H9 (cell line): ENCODE measurements around the gene ZNF260. TPM values are rescaled to one million over a fixed set of nuclear protein-coding genes. Genes with fewer than 3 reads are reported as not detected.

ENCODE experiments used
- DNase-seq: peaks from one replicate; pipeline ENCODE4 v3.0.0-alpha.2; 2017
- H2AFZ ChIP-seq: one replicate; pipeline ENCODE4 v1.6.1; 2013; ENCODE audit warnings: mild to moderate bottlenecking, low read length, control low read depth, moderate library complexity
- H2AK5ac ChIP-seq: 2 replicates; pipeline ENCODE4 v1.6.1; 2013; ENCODE audit warnings: low read length, control low read depth, mixed read lengths; ENCODE audit not compliant: insufficient read length
- H2BK120ac ChIP-seq: one replicate; pipeline ENCODE4 v1.6.1; 2013; ENCODE audit warnings: low read depth, mild to moderate bottlenecking, low read length, control low read depth, inconsistent platforms; ENCODE audit not compliant: poor library complexity, severe bottlenecking
- H2BK12ac ChIP-seq: 2 replicates; pipeline ENCODE4 v1.6.1; 2013; ENCODE audit warnings: low read length, control low read depth, mixed read lengths, low read depth; ENCODE audit not compliant: insufficient read length
- H2BK15ac ChIP-seq: 2 replicates; pipeline ENCODE4 v1.6.1; 2013; ENCODE audit warnings: low read depth, low read length, control low read depth
- H2BK20ac ChIP-seq: one replicate; pipeline ENCODE4 v1.6.1; 2013; ENCODE audit warnings: low read depth, mild to moderate bottlenecking, low read length, control low read depth, inconsistent platforms; ENCODE audit not compliant: poor library complexity, severe bottlenecking
- H2BK5ac ChIP-seq: 2 replicates; pipeline ENCODE4 v1.6.1; 2013; ENCODE audit warnings: low read length, control low read depth, mixed read lengths; ENCODE audit not compliant: insufficient read length
- H3K14ac ChIP-seq: 2 replicates; pipeline ENCODE4 v1.6.1; 2013; ENCODE audit warnings: low read length, control low read depth; ENCODE audit not compliant: insufficient read depth
- H3K18ac ChIP-seq: 2 replicates; pipeline ENCODE4 v1.6.1; 2013; ENCODE audit warnings: low read depth, mild to moderate bottlenecking, mixed read lengths, low read length, control low read depth; ENCODE audit not compliant: insufficient read length
- H3K23ac ChIP-seq: 2 replicates; pipeline ENCODE4 v1.6.1; 2013; ENCODE audit warnings: low read length, control low read depth, mixed read lengths, low read depth; ENCODE audit not compliant: insufficient read length
- H3K23me2 ChIP-seq: 2 replicates; pipeline ENCODE4 v1.6.1; 2013; ENCODE audit warnings: low read depth, mild to moderate bottlenecking, mixed read lengths, low read length, control low read depth; ENCODE audit not compliant: insufficient read length, poor library complexity, severe bottlenecking
- H3K27ac ChIP-seq: 2 replicates; pipeline ENCODE4 v1.5.1; 2013; ENCODE audit warnings: low read length, control low read depth, mixed read lengths, low read depth; ENCODE audit not compliant: insufficient read length
- H3K27me3 ChIP-seq: 2 replicates; pipeline ENCODE4 v1.6.1; 2013; ENCODE audit warnings: low read length, control low read depth, inconsistent platforms; ENCODE audit not compliant: insufficient read depth
- H3K4ac ChIP-seq: 2 replicates; pipeline ENCODE4 v1.6.1; 2013; ENCODE audit warnings: low read depth, mild to moderate bottlenecking, control low read depth, inconsistent platforms, low read length, moderate library complexity
- H3K4me1 ChIP-seq: 2 replicates; pipeline ENCODE4 v1.6.1; 2013; ENCODE audit warnings: low read length, control low read depth, inconsistent platforms; ENCODE audit not compliant: insufficient read depth
- H3K4me2 ChIP-seq: 2 replicates; pipeline ENCODE4 v1.6.1; 2013; ENCODE audit warnings: low read length, control low read depth, mixed read lengths; ENCODE audit not compliant: insufficient read length, insufficient read depth
- H3K56ac ChIP-seq: 2 replicates; pipeline ENCODE4 v1.6.1; 2013; ENCODE audit warnings: low read depth, mild to moderate bottlenecking, mixed read lengths, low read length, control low read depth; ENCODE audit not compliant: insufficient read length
- H3K79me1 ChIP-seq: 2 replicates; pipeline ENCODE4 v1.6.1; 2013; ENCODE audit warnings: low read depth, mild to moderate bottlenecking, moderate library complexity, low read length, control low read depth, inconsistent platforms; ENCODE audit not compliant: insufficient read depth, poor library complexity, severe bottlenecking
- H3K79me2 ChIP-seq: 2 replicates; pipeline ENCODE4 v1.6.1; 2013; ENCODE audit warnings: low read length, control low read depth, inconsistent platforms; ENCODE audit not compliant: insufficient read depth
- H3K9ac ChIP-seq: 2 replicates; pipeline ENCODE4 v1.6.1; 2013; ENCODE audit warnings: low read length, control low read depth, mixed read lengths; ENCODE audit not compliant: insufficient read length; ENCODE audit errors: extremely low read depth
- H3K9me3 ChIP-seq: one replicate; pipeline ENCODE4 v1.6.1; 2013; ENCODE audit warnings: low read depth, low read length, inconsistent platforms; ENCODE audit not compliant: control insufficient read depth
- H3T11ph ChIP-seq: one replicate; pipeline ENCODE4 v1.6.1; 2013; ENCODE audit warnings: mild to moderate bottlenecking, low read length, control low read depth, inconsistent platforms
- H4K20me1 ChIP-seq: one replicate; pipeline ENCODE4 v1.6.1; 2013; ENCODE audit not compliant: control insufficient read depth, insufficient read length, insufficient read depth
- H4K5ac ChIP-seq: 2 replicates; pipeline ENCODE4 v1.6.1; 2013; ENCODE audit warnings: low read depth, mild to moderate bottlenecking, mixed read lengths, low read length, control low read depth; ENCODE audit not compliant: insufficient read length
- H4K8ac ChIP-seq: replicated peaks from 2 replicates; pipeline ENCODE4 v1.6.1; 2013; ENCODE audit warnings: low read length, control low read depth, mixed read lengths, low read depth; ENCODE audit not compliant: insufficient read length
- H4K91ac ChIP-seq: 2 replicates; pipeline ENCODE4 v1.6.1; 2013; ENCODE audit warnings: low read depth, mild to moderate bottlenecking, moderate library complexity, mixed read lengths, low read length, control low read depth; ENCODE audit not compliant: insufficient read length
- H3K27ac Mint-ChIP-seq, 3 experiments: 2 replicates in 2 of 3; 3 replicates in 1 of 3; pipeline ENCODE4 v1.8.0; 2020 to 2021; ENCODE audit warnings: mixed read lengths in 3 of 3, mild to moderate bottlenecking in 1 of 3, moderate library complexity in 1 of 3
- H3K27me3 Mint-ChIP-seq: 2 replicates; pipeline ENCODE4 v1.8.0; 2021; ENCODE audit warnings: low read depth, mild to moderate bottlenecking, moderate library complexity, mixed read lengths
- H3K36me3 Mint-ChIP-seq, 3 experiments: 2 replicates in 2 of 3; 3 replicates in 1 of 3; pipeline ENCODE4 v1.8.0; 2020 to 2021; ENCODE audit warnings: low read depth in 3 of 3, mixed read lengths in 3 of 3; ENCODE audit not compliant: insufficient read depth in 1 of 3
- H3K4me1 Mint-ChIP-seq, 2 experiments: 2 replicates each; pipeline ENCODE4 v1.8.0; 2020; ENCODE audit warnings: mixed read lengths in 2 of 2
- H3K4me3 Mint-ChIP-seq, 2 experiments: 2 replicates in 1 of 2; 3 replicates in 1 of 2; pipeline ENCODE4 v1.8.0; 2020 to 2021; ENCODE audit warnings: mild to moderate bottlenecking in 2 of 2, mixed read lengths in 2 of 2, moderate library complexity in 1 of 2
- H3K9me3 Mint-ChIP-seq, 2 experiments: 2 replicates in 1 of 2; 3 replicates in 1 of 2; pipeline ENCODE4 v1.8.0; 2020; ENCODE audit warnings: mild to moderate bottlenecking in 2 of 2, mixed read lengths in 2 of 2, moderate library complexity in 1 of 2
- CTCF ChIP-seq: fragments of 200-600 bp; sonication (generic); conservative IDR thresholded peaks from 3 replicates; pipeline ENCODE4 v1.8.0; 2021; ENCODE audit warnings: antibody characterized with exemption, mild to moderate bottlenecking
- WGBS: extraction: QIAGEN DNeasy Blood & Tissue Kit; methylation state at CpG from one replicate; pipeline ENCODE4 v1.1.7; 2013; ENCODE audit warnings: missing lambda C conversion rate, low lambda C conversion rate, mixed read lengths; ENCODE audit not compliant: insufficient read length; ENCODE audit errors: extremely low coverage; 5-methylcytosine and 5-hydroxymethylcytosine counted together
- total RNA-seq: library from RNA; stranded (reverse); gene quantifications from 2 replicates; pipeline ENCODE4 v1.2.1, GENCODE V29; 2021

ZNF260 gene
- total RNA-seq, 1 experiment from 2014 or later, result 22.5 TPM

- no peaks in the 10 kb centered on the region for H3K9me3 ChIP-seq
- DNase-seq, result peak; percentile 30
- peak overlapping the region; percentile 41 for H3K9ac ChIP-seq
- H3K27me3 Mint-ChIP-seq, result no peaks in the 10 kb centered on the region
- H3K4me1 Mint-ChIP-seq, result peaks cover 14% of the 10 kb centered on the region in 2 experiments
- H4K8ac ChIP-seq, result no peak overlapping the region
- no peak for TF ChIP-seq CTCF
- peaks cover 32 to 57% (median 42%) of the 10 kb centered on the region in 3 experiments for H3K36me3 Mint-ChIP-seq
- peaks cover 7% of the 10 kb centered on the region for H3K23me2 ChIP-seq
- H3K4me3 Mint-ChIP-seq, result peak overlapping the region; percentile 99 to 100
- no peak overlapping the region for H2AK5ac ChIP-seq
- H2BK20ac ChIP-seq, result no peak overlapping the region
- H3T11ph ChIP-seq, result no peak overlapping the region
- peaks cover 16 to 53% of the 10 kb centered on the region in 2 experiments for H3K9me3 Mint-ChIP-seq
- peak overlapping the region; percentile 61 for H3K18ac ChIP-seq
- H4K5ac ChIP-seq, result no peak overlapping the region
- H2BK15ac ChIP-seq, result no peak overlapping the region
- peak overlapping the region; percentile 94 for H3K4me2 ChIP-seq
- H3K4ac ChIP-seq, result no peak overlapping the region
- H3K27ac ChIP-seq, result no peak overlapping the region
- H2BK5ac ChIP-seq, result no peak overlapping the region
- no peaks in the 10 kb centered on the region for H3K79me1 ChIP-seq
- no peak overlapping the region for H2BK120ac ChIP-seq
- no peak overlapping the region for H4K91ac ChIP-seq
- peak overlapping the region; percentile 22; the same call in 1 of the 2 replicates for H3K14ac ChIP-seq
- no peak overlapping the region for H3K56ac ChIP-seq
- H4K20me1 ChIP-seq, result no peaks in the 10 kb centered on the region
- no peak overlapping the region for H2BK12ac ChIP-seq
- no peak overlapping the region for H3K23ac ChIP-seq
- WGBS, result no CpG with 5 or more reads among the region's 12 CpGs
- peaks cover 10% of the 10 kb centered on the region for H3K79me2 ChIP-seq
- no peaks in the 10 kb centered on the region for H3K27me3 ChIP-seq
- H3K27ac Mint-ChIP-seq, result peak overlapping the region; percentile 92 to 98 (median 97)
- H2AFZ ChIP-seq, result no peak overlapping the region
- H3K4me1 ChIP-seq, result 0 out of 2 replicates have a peak, but pooled peaks cover 3% of the 10 kb centered on the region
These were observed 949 bp upstream of the ZNF260 start for GRCh38 chr19:36528921-36529518.
